HG02763 (cell line): ENCODE measurements around the gene SYT6.

Source experiments
- ATAC-seq: cut with Tn5 transposase; IDR thresholded peaks from one replicate; pipeline ENCODE4 v1.9.1; 2021; ENCODE audit warnings: mild to moderate bottlenecking, moderate library complexity; ENCODE audit not compliant: unreplicated experiment

SYT6 gene, protein sequence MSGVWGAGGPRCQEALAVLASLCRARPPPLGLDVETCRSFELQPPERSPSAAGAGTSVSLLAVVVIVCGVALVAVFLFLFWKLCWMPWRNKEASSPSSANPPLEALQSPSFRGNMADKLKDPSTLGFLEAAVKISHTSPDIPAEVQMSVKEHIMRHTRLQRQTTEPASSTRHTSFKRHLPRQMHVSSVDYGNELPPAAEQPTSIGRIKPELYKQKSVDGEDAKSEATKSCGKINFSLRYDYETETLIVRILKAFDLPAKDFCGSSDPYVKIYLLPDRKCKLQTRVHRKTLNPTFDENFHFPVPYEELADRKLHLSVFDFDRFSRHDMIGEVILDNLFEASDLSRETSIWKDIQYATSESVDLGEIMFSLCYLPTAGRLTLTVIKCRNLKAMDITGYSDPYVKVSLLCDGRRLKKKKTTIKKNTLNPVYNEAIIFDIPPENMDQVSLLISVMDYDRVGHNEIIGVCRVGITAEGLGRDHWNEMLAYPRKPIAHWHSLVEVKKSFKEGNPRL

GRCh38 chr1:114153261-114154145 is at the start of gene SYT6:
Gene SYT6 (minus strand): TSS chr1:114153869. CDS start chr1:114153772, 97 bp downstream.
- ATAC-seq = no peak

DNA sequence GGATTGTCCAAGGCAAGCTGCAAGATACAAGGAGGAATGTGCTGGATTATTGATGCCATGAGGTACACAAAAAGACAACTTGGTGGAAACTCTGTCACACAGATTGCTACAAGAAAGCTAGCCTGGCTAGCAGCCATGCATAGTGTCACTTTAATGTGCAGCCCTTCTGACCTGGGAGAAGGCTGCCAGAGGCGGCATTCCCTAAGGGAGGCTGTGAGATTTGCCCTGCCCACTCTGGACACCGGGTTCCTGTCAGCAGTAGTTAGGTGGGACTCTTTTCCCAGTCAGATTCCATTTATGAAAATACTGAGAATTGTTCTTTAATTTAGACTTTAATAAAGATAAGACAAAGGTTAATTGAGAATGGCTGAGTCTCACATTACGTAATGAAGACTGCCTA is 47.8 kb upstream of the SYT6 start:
- ATAC-seq = no peak

DNA sequence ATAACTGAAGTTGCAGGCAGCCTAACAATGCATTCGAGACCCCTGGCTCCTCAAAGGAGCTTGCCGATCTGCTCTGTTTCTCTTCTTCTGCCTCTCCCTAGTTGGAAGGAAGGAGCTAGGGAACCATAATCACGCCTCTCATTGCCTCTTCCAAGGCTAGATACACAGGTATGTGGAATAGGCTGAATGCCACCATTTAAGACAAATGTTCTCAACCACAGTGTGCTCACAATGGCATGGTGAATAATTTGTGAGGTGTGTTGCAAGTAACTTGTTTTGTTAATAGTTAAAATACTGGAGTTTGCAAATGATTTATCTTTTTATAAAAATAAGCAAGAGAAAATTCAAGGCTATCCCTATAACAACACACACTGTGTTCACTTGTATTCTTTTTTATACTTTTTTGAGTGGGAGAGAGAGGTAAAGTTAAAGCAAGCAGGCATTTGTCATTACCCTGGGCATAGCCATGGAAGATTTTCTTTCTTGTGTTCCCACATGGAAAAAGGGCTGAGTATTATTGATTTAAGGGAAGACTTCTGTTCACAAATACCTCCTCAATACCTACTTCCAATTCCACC is 45.4 kb upstream of the SYT6 start:
- ATAC-seq = no peak

DNA sequence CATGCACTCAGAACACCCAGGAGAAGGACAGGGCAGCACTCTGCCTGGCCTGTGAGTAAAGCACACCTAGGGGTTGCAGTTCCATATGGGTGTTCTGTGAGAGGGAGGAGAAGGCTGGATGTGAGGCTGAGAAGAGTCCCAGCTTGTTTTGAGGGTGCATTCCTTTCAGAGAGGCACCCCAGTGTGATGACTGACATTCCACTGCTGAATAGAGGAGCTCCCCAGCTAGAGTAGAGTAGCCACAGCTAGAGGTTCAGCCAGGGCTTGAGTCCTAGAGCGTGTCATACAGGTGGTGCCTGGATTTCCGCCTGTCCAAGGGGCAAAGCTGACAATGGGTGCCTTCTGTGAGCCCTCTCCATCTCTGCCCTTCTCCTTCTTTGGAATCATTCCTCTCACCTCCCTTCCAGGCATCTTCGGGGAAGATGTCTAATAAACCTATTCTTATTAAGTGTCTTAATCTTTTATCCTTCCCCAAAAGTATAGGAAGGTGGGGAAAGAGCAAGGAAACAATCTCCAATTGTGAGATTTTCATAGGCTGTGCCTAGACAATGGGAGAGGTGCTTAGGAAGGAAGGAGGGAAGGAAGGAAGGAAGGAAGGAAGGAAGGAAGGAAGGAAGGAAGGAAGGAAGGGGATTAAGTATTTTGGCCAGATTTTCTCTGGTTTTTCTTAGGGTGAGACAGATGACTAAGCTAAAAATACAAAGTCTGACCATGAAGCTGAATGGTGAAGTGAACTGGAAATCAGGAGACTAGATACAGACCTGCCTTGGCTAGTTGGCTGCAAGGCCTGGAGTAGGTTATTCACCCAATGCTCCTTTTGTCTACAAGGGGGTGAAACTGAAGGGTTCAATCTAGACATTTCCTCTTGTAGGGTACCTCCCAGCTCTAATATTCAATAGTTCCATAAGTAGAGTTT is 43.6 kb upstream of the SYT6 start:
- ATAC-seq = no peak

DNA sequence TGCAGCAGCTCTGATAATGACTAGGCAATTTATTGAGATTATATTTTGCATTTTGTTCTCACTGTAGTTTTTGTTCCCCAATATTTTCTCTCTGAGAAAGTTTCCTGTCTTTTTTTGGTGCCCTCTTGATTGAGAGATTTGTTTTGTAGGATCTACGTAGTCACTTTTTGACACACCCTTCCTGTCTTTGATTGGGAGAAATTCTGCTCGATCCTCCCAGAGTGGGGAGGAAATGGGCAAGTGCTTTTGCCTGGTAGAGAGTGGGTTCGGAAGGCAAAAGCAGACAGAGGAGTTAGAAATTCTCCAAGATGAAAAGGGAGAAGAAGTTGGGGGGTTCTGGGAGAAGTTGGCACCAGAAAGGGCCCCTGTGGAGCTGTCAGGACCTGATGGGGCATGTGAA is 42.1 kb upstream of the SYT6 start:
- no peak for ATAC-seq

DNA sequence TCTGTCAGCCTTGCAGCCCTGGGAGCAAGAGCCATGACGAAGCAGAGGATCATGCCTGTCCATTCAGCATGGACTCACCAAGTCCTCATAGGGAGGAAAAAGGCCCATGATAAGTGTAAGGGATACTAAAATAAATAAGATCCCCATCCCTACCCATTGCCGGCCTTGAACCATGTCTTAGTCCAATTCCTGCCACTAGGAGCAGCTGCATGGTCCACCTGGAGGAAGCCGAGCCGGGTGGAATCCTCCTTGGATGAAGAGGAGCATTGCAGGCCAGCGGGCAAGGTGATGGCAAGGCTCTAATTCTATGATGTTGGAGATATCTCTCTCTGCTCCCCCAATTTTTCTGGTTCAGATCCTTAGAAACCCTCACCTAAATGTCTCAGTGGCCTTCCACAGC is 38.7 kb upstream of the SYT6 start:
- no peak for ATAC-seq

GRCh38 chr1:114189398-114189797 is 35.7 kb upstream of the SYT6 start:
- no peak for ATAC-seq

DNA sequence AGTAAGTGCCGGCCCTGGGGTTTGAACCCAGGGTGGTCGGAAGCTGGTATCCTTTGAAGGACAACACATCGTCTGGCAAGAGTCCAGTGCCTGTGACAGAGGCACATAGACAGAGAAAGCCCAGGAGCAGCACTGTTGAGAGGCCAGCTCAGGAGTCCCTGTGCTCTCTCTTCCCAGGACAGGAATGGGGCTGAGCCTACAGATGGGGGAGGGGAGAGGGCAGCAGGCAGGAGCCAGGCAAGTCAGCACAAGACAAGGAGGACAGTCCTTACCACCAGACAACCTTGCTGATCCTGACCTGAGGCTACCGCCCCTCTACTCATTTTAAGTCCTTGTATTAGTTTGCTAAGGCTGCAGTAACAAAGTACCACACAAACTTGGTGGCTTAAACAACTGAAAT is 27.7 kb upstream of the SYT6 start:
- ATAC-seq = no peak

GRCh38 chr1:114180742-114181141 is 27.1 kb upstream of the SYT6 start:
- ATAC-seq = no peak

DNA sequence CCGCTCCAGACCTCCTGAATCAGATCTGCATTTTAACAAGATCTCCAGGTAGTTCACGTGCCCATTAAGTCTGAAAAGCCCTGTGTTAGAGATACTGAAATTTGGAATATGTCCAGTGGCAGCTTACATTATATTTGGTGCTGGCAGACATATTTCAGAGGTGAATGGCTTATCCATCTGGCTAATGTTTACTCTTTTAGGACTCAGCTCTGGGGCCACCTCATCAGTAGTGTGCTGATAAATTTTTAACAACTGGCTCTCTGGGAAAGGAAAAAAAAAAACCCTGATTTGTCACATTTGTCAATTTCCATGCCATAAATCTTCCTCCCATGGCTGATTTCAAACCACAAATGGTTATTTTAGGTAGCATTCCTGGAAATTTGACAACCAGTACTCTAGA is 25.3 kb upstream of the SYT6 start:
- ATAC-seq = no peak

- no peak for ATAC-seq
Measured at GRCh38 chr1:114177282-114177681, 23.6 kb upstream of the SYT6 start.

DNA sequence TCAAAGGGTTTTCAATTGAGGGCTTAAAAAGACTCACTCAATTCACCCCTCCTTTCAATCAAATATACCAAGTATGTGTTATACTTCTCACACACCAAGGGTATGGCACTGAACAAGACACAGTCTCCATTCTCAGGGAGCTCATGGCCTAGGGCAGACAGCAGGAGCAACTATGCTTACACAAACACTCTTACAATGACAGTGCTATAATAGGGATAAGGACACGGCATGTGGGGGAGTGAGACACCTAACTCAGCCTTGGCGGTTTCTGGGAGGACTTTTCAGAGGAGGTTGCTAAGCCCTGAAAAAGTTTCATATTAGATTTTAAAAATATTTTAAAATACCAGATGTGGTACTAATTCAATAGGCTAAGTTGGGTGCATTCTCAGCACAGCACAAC is 22.7 kb upstream of the SYT6 start:
- no peak for ATAC-seq

DNA sequence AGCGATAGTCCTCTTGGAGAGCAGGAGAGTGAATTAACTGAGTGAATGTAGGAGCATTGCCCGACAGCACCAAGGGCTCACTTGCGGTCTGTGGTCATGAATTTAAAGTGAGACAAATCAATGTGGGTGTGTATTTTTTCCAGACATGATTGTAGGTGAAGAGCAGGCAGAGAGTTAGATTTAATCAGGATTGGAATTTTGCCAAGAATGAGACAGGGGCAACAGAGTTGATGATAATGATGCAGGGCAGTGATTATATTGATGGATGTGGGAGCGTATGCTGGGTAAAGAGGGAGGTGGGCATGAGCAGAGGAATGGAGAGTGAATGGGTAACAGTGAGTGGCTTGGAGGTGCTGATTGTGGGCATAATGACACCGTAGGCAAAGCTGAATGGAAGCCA is 20.0 kb upstream of the SYT6 start:
- ATAC-seq = no peak

GRCh38 chr1:114169509-114169908 is 15.8 kb upstream of the SYT6 start:
- no peak for ATAC-seq

- ATAC-seq = no peak
Measured at GRCh38 chr1:114167226-114167625, 13.6 kb upstream of the SYT6 start.

GRCh38 chr1:114164840-114165543 is 11.3 kb upstream of the SYT6 start:
- ATAC-seq = no peak

- no peak for ATAC-seq
Measured at GRCh38 chr1:114159941-114160340, 6.3 kb upstream of the SYT6 start.

DNA sequence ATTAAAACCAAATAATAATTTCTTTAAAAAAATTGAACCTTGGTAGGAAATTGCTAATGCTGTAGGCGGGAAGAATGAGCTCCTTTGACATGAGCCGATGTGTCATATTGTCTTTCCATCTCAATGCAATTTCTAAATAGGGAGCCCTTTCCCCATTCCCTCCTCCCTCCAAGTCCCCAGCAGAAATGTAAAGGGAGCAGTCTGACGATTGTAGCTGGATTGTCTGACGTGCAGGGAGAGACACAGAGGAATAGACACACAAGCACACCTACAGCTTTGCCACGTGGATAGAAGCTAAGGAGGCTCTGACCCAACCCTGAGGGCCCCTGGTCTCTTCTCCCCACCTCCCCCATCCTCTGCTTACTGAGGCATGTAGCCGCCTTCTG is 3.6 kb upstream of the SYT6 start:
- ATAC-seq = no peak

GRCh38 chr1:114156538-114157274 is 3.0 kb upstream of the SYT6 start:
- no peak for ATAC-seq
